NCI-H748 treated with DMSO at 0.1 percent for 48 hours (cell line): ENCODE results near the gene CLPTM1L.
"Not testable (repeated sequence)": the region's sequence is repeated elsewhere in the genome, so short reads cannot be mapped to it uniquely, and the experiment has no call there.

Experiments used
- DNase-seq: peaks from one replicate; lab custom pipeline; 2025; lab: John Stamatoyannopoulos, UW

The CLPTM1L gene

GRCh38 chr5:1359713-1360112, 14.8 kb upstream of the CLPTM1L start:
- DNase-seq: no peak

DNA sequence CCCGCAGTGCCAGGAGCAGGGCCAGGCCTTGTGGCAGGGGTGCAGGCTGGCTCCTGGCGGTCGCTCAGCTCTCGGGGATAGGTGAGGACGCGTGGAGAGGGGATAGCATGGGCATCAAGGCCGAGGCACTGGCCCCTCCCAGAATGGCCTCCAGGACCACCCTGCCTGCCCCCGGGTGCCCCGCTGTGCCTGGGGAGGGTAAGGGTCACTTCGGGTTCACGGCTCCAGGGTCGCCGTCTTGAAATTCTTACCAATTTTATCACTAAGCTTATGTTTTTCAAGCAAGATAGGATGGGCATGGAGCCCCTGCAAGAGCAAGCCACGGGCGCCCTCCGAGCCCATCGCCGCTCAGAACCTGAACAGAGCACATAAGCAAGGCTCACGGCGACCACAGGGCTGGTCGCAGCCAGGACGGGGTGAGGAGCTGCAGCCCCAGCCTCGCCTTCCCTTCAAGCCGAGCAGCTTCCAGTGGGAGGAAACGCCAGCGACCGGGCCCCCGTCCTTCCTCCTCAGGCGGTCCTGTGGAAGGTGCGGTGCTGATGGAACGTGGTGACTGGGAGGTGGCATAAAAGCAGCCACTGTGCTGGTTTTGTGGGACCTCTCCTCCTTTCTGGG, 14.2 kb upstream of the CLPTM1L start:
- no peak for DNase-seq

DNA sequence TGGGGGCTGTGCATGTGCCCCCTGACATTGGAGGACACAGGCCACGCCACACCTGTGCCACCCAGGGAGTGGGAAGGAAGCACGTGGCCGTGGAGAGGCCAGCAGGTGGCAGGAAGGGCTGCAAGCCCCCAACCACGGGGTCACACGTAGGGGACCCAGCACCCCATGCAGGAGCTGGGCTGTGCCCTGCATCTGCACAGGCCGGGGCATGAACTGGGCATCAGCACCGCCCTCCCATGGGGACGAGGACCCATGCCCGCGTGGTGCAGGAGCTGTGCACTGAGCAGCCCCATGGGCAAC, 13.8 kb upstream of the CLPTM1L start:
- no peak for DNase-seq

DNA sequence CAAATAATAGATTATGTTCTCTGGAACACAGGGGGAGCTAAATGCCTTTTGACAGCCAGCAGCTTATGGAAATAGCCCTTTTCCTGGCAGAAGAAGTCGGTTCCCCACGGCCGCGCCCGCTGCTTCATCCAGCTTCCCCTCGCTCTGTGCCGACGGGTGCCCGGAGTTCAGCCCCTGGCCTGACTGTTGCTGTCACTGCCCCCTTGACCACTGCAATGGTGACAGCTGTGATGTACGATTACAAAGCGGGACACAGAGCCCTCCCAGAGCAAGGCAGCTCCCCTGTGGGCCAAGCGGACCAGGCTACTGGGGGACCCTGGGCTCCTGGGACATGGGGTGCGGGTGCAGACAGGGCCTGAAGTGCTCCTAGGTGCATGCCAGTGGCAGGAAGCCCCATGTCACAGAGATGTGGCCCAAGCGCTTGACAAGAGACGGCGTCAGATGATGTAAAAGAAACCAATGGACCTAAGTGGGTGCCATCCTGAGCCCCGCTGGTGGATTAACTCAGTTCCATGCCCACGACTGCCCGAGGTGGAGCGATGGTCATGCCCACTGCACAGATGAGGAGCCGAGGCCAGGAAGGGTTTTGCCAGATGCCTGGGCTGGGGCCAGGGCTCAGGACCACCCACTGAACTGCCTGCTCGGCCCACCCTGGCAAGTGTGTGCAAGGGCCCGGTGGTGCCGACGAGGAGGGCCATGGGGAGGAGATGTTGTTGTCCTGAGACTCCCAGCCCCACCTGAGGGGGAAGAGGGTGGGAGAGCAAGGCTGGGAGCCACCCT, 13.2 kb upstream of the CLPTM1L start:
- DNase-seq: no peak

GRCh38 chr5:1356873-1357787, 12.2 kb upstream of the CLPTM1L start:
- no peak for DNase-seq

DNA sequence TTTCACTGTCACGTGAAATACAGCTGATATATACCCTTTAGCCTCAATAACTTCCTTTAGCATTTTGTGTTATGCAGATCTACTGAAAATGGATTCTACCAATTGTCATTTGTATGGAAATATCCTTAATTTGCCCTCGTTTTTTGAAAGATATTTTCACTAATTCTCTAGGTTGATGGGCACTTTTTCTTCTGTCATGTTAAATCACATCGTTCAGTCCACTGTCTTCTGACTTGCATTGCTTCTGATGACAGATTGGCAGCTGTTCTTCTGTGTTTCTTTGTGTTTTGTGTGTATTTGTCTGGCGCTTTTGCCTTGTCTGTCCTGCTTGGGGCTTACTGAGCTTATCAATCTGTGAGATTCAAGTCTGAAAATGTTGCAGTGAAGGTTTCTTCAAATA, 9.7 kb upstream of the CLPTM1L start:
- no peak for DNase-seq

DNA sequence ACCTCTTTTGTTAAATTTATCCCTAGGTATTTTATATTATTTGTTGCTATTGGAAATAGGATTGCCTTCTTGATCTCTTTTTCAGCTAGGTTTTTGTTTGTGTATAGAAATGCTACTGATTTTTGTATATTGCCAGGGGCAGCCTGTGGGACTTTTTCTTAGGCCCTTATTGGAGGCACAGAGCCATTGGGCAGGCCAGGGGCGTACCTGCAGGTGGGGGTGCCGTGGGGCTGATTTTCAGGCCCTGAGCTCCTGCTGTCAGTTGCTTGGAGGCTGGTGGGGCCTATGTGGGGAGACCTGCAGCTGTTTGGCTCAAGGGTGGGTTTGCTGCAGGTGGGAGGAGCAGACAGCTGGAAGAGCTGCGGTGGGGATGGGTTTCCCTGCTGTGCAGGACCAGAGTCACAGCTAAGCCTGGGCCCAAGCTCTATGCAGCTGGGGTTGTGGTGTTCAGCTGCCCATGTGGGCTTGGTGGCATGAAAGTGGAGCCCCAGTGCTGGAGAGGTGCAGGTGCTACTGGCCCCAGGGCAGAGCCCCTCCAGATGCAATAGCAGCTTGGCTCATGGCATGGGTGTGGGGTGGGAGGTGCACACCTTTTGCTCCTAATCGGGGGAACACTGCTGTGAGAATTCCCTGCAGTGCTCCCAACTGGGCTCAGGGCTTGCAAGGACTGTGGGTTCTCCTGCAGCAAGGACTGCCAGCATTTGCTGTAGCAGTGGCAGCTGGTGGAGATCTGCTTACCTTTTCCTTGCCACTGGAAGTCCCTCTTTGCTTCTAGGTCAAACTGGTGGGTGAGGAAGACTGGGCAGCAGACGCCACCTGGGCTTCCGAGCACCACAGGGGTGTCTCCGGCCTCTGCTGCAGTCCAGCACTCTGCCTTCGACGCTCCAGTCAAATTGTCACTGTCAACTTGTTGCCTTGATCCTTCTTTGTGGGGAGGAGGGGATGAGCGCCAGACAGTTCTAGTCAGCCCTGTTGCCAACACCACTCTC, 7.6 kb upstream of the CLPTM1L start:
- no peak for DNase-seq

DNA sequence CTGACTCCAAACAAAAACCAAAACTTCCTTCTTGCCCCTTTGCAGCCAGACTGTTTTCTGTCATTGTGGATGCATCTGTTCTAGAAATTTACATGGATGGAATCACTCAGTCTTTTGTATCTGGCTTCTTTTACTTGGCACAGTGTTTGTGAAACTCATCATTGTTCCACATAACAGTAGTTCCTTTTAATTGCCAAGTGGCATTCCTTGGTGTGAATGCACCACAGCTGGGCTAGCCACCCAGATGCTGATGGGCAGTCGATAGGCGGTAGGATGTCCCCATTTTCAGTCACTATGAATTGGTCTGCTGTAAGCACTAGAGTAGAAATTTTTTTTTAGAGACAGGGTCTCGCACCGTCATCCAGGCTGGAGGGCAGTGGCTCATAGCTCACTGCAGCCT, 6.3 kb upstream of the CLPTM1L start:
- no peak for DNase-seq

DNA sequence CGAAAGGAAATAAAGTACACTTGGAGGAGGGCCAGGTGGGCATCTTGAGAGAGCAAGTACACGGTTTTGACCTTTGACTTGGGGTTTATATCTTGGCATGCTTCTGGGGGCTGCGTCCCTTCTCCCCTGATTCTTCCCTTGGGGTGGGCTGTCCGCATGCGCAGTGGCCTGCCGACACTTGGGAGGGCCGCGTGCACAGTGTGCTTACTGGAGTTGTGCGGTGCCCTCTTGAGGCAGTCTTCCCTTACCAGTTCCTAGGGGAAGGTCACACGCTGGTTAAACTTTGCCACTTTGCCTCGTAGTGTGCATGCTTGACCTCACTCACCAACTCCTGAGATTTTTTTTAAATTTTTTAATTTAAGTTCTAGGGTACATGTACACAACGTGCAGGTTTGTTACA, 4.3 kb upstream of the CLPTM1L start:
- no peak for DNase-seq

- no peak for DNase-seq
Measured at GRCh38 chr5:1348986-1349245, 4.0 kb upstream of the CLPTM1L start.

DNA sequence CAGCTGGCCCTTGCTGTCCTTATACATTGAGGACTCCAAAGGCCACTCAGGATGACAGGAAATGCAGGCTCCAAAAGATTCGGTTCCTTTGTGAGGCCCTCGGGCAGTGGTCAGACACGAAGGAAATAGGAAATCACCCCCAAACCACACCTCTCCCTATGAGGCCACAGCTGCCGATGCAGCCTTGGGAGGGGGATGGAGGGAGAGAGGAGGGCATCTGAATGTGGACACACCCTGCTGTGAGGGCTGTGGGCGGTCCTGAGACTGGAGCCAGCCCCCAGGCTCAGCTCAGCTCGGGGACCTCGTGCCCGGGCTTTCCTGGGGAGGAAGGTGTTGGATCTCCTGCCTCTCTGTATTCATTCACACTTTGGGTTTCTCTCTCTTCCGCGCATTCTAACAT, 2.7 kb upstream of the CLPTM1L start:
- DNase-seq: no peak

DNA sequence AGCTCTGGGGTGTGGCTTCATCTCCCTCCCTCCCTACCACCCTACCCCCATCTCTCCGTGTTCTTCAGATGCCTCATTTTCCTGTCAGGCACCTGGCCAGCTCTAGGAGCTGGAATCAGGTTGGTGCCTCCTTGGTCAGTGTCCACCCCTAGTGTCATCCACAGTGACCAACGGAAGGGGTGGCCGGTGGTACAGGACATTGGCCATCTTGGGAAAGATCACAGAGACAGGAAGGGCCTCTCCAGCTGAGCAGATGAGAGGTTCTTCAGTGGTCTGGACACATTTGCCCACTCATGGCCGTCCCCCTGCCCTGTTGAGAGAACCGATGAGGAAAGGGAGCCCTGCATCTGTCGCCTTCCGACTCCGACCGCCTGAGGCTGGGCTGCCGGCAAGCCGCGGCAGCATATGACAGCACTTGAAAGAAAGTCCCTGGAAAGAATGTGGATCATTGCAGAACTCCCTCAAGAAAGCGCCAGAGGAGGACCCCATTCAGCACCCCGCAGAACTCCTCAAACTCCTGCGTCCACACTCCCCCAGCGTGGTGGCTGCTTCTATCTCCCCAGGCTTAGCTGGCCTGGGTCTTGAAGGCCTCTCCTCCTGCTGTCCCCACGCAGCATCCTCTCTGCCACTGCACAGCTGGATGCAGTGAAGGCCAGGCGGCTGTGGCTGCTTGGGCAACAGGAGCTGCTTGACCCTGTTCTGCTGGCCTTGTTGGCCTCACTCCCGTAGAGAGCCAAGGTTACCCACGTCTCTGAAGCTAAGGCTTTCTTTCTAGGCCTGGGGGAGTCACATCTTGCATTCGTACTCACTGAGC, 1.9 kb upstream of the CLPTM1L start:
- no peak for DNase-seq

- no peak for DNase-seq
Measured at GRCh38 chr5:1345876-1346626, 1.2 kb upstream of the CLPTM1L start.

- peak; percentile 30 for DNase-seq
Measured at GRCh38 chr5:1343931-1344901, 683 bp downstream of the CLPTM1L start.

DNA sequence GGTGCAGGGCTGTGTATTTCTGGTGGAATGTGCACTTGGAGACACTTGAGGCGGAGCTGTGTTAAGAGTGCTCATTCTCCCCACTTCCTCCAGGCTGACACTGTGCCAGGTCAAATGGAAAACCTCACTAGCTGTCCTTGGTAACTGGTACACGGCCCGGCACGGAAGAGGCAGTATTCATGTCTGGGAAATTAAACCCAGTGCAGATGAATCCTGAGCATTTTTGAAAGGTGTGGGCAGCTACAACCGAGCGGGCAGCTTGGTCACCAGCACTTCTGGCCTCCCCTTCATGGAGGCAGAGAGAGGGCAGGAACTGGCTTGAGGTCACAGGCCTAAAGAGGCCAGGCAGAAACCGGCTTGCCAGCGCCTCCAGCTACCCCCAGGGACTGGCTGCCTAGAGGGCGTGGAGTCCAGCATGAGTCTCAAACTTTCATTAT, 1.6 kb downstream of the CLPTM1L start:
- no peak for DNase-seq

- DNase-seq: not testable (repeated sequence)
Measured at GRCh38 chr5:1342711-1343110, 2.2 kb downstream of the CLPTM1L start.

- no peak for DNase-seq
Measured at GRCh38 chr5:1342268-1342667, 2.6 kb downstream of the CLPTM1L start.

- no peak for DNase-seq
Measured at GRCh38 chr5:1341863-1342262, 3.0 kb downstream of the CLPTM1L start.

- DNase-seq: not testable (repeated sequence)
Measured at GRCh38 chr5:1339818-1340210, 5.1 kb downstream of the CLPTM1L start.
